ENCODE data around the gene TALDO1.
"Not testable (repeated sequence)": the region's sequence is repeated elsewhere in the genome, so short reads cannot be mapped to it uniquely, and the experiment has no call there.

Gene TALDO1

GRCh38 chr11:726278-727220 lies 20.7 kb upstream of the TALDO1 start:
- ChIA-PET POLR2A (interaction anchor here (1.0 to 2.5 kb wide), 2 partner anchors 20 to 23 kb away, joined by 3 to 11 read pairs; partner anchors contain the start of gene TALDO1), CTCF (interaction anchor here (0.6 to 2.1 kb wide), 5 partner anchors 22 to 65 kb away, joined by 3 to 8 read pairs (median 5); partner anchors contain the start of gene TMEM80)
- no peak for DNase-seq (ENCODE audit: extremely low spot score)
- TF ChIP-seq PKNOX1 (IDR thresholded peaks at IDR 0.05), result no peak
- TF ChIP-seq CTBP1 (IDR thresholded peaks at IDR 0.05; ENCODE audit: borderline replicate concordance), result no peak
- TF ChIP-seq FOXK2 (IDR thresholded peaks at IDR 0.05), result no peak
- no peak for TF ChIP-seq ARNT (IDR thresholded peaks at IDR 0.05)
- TF ChIP-seq LEF1 (IDR thresholded peaks at IDR 0.05; ENCODE audit: borderline replicate concordance), result no peak
- TF ChIP-seq SP1 (IDR thresholded peaks at IDR 0.05), result no peak
- no peak for TF ChIP-seq SUZ12 (IDR thresholded peaks at IDR 0.05)
- TF ChIP-seq BHLHE40 (IDR thresholded peaks at IDR 0.05; ENCODE audit: borderline replicate concordance), result no peak
- no peak for TF ChIP-seq L3MBTL2 (conservative IDR thresholded peaks at IDR 0.05)
- TF ChIP-seq ZNF384 (IDR thresholded peaks at IDR 0.05), result no peak
- no peak for TF ChIP-seq NFRKB (IDR thresholded peaks at IDR 0.05)
- TF ChIP-seq FOXM1 (IDR thresholded peaks at IDR 0.05; ENCODE audit: borderline replicate concordance), result no peak
- no peak for TF ChIP-seq FOXA1 (IDR thresholded peaks at IDR 0.05)
- TF ChIP-seq HDGF (IDR thresholded peaks at IDR 0.05; ENCODE audit: borderline replicate concordance), result no peak
- no peak for TF ChIP-seq ELF4 (IDR thresholded peaks at IDR 0.05)
- no peak for TF ChIP-seq TARDBP (IDR thresholded peaks at IDR 0.05)

- ChIA-PET CTCF (interaction anchor here (0.6 to 2.1 kb wide), 7 partner anchors 11 to 65 kb away, joined by 3 to 8 read pairs (median 5); partner anchors contain the start of gene TMEM80), POLR2A (interaction anchor here (2.5 kb wide), 1 partner anchor 20 kb away, joined by 11 read pairs; the partner anchor contains the start of gene TALDO1)
- DNase-seq (ENCODE audit: extremely low spot score), result no peak
- no peak for TF ChIP-seq ELF4 (IDR thresholded peaks at IDR 0.05)
These were observed 20.0 kb upstream of the TALDO1 start for GRCh38 chr11:727281-727701.

- ChIA-PET POLR2A (interaction anchor here (0.6 to 2.5 kb wide), 3 partner anchors 19 to 32 kb away, joined by 3 to 11 read pairs (median 3); partner anchors contain the start of genes TALDO1 and TMEM80), CTCF (interaction anchor here (0.6 to 2.1 kb wide), 8 partner anchors 12 to 174 kb away, joined by 3 to 8 read pairs (median 4); partner anchors contain the start of gene TMEM80)
- peak; percentile 87 for DNase-seq (ENCODE audit: extremely low spot score)
- TF ChIP-seq FOXM1 (IDR thresholded peaks at IDR 0.05; ENCODE audit: borderline replicate concordance) (no peak), ARNT (IDR thresholded peaks at IDR 0.05) (peak; percentile 20; the same call in 1 of the 2 replicates), NFRKB (IDR thresholded peaks at IDR 0.05) (no peak), ELF4 (IDR thresholded peaks at IDR 0.05) (no peak)
These were observed 19.2 kb upstream of the TALDO1 start for GRCh38 chr11:727859-728748.

GRCh38 chr11:728901-729491 lies 18.3 kb upstream of the TALDO1 start:
- no peak for DNase-seq (ENCODE audit: extremely low spot score)
- POLR2A ChIA-PET, result interaction anchor here (0.6 to 1.0 kb wide), 2 partner anchors 18 to 33 kb away, joined by 3 read pairs; partner anchors contain the start of genes TALDO1 and TMEM80
- CTCF ChIA-PET, result interaction anchor here (0.8 to 1.9 kb wide), 4 partner anchors 15 to 175 kb away, joined by 3 to 8 read pairs (median 4); no protein-coding TSS in a partner anchor
- TF ChIP-seq SUZ12 (IDR thresholded peaks at IDR 0.05) (no peak), HDGF (IDR thresholded peaks at IDR 0.05; ENCODE audit: borderline replicate concordance) (no peak), PKNOX1 (IDR thresholded peaks at IDR 0.05) (no peak), SP1 (IDR thresholded peaks at IDR 0.05) (no peak), FOXA1 (IDR thresholded peaks at IDR 0.05) (no peak), L3MBTL2 (conservative IDR thresholded peaks at IDR 0.05) (no peak), ELF4 (IDR thresholded peaks at IDR 0.05) (no peak), CTBP1 (IDR thresholded peaks at IDR 0.05; ENCODE audit: borderline replicate concordance) (no peak), FOXK2 (IDR thresholded peaks at IDR 0.05) (no peak), FOXM1 (IDR thresholded peaks at IDR 0.05; ENCODE audit: borderline replicate concordance) (no peak), NFRKB (IDR thresholded peaks at IDR 0.05) (no peak)

GRCh38 chr11:729492-730074 lies 17.7 kb upstream of the TALDO1 start:
- no peak for DNase-seq (ENCODE audit: extremely low spot score)
- ChIA-PET CTCF (interaction anchor here (0.5 kb wide), 1 partner anchor 17 kb away, joined by 3 read pairs; no protein-coding TSS in a partner anchor), POLR2A (no interaction called here)
- no peak for TF ChIP-seq HDGF (IDR thresholded peaks at IDR 0.05; ENCODE audit: borderline replicate concordance)
- no peak for TF ChIP-seq ARNT (IDR thresholded peaks at IDR 0.05)

GRCh38 chr11:733072-733471 lies 14.2 kb upstream of the TALDO1 start:
- POLR2A ChIA-PET, result interaction anchor here (0.9 kb wide), 1 partner anchor 15 kb away, joined by 3 read pairs; no protein-coding TSS in a partner anchor
- DNase-seq (ENCODE audit: extremely low spot score), result no peak

GRCh38 chr11:734541-734940 lies 12.7 kb upstream of the TALDO1 start:
- POLR2A ChIA-PET, result interaction anchor here (0.7 kb wide), 1 partner anchor 12 kb away, joined by 3 read pairs; no protein-coding TSS in a partner anchor
- CTCF ChIA-PET; DNase-seq (ENCODE audit: extremely low spot score): not testable (repeated sequence)

More at GRCh38 chr11:733072-733471, 14.2 kb upstream of the TALDO1 start:
- CTCF ChIA-PET, result no interaction called here
- TF ChIP-seq PKNOX1 (IDR thresholded peaks at IDR 0.05), result no peak
- TF ChIP-seq FOXK2 (IDR thresholded peaks at IDR 0.05), result no peak
- TF ChIP-seq L3MBTL2 (conservative IDR thresholded peaks at IDR 0.05), result no peak
- TF ChIP-seq BHLHE40 (IDR thresholded peaks at IDR 0.05; ENCODE audit: borderline replicate concordance), result no peak
- TF ChIP-seq HDGF (IDR thresholded peaks at IDR 0.05; ENCODE audit: borderline replicate concordance), result no peak
- no peak for TF ChIP-seq CTBP1 (IDR thresholded peaks at IDR 0.05; ENCODE audit: borderline replicate concordance)
- no peak for TF ChIP-seq LEF1 (IDR thresholded peaks at IDR 0.05; ENCODE audit: borderline replicate concordance)
- TF ChIP-seq ARNT (IDR thresholded peaks at IDR 0.05), result no peak
- no peak for TF ChIP-seq SUZ12 (IDR thresholded peaks at IDR 0.05)
- TF ChIP-seq FOXA1 (IDR thresholded peaks at IDR 0.05), result no peak
- no peak for TF ChIP-seq ELF4 (IDR thresholded peaks at IDR 0.05)
- no peak for TF ChIP-seq NFRKB (IDR thresholded peaks at IDR 0.05)
- no peak for TF ChIP-seq SP1 (IDR thresholded peaks at IDR 0.05)
- no peak for TF ChIP-seq FOXM1 (IDR thresholded peaks at IDR 0.05; ENCODE audit: borderline replicate concordance)
- TF ChIP-seq ZNF384 (IDR thresholded peaks at IDR 0.05), result no peak
- TF ChIP-seq TARDBP (IDR thresholded peaks at IDR 0.05), result no peak
